DOHH2 (cell line): ENCODE measurements around the gene BMS1.

ENCODE experiments used
- CTCF ChIP-seq: fragments of 200-600 bp; sonication (generic); IDR thresholded peaks from one replicate; pipeline ENCODE4 v1.5.1; 2014; ENCODE audit warnings: antibody characterized with exemption, mild to moderate bottlenecking, low read depth, low read length; ENCODE audit not compliant: poor library complexity, severe bottlenecking
- EZH2phosphoT487 ChIP-seq: fragments of 200-600 bp; sonication (generic); IDR thresholded peaks from 2 replicates; pipeline ENCODE4 v1.6.1; 2017; ENCODE audit warnings: borderline replicate concordance, mild to moderate bottlenecking, antibody characterized with exemption, low read length, moderate library complexity, mixed read lengths

- TF ChIP-seq CTCF (no peak), EZH2phosphoT487 (no peak)
Observed at GRCh38 chr10:42801135-42801534, 18.5 kb downstream of the BMS1 start.
